KBM-7 (cell line): ENCODE data around the gene UBE2H.

Source experiments
- DNase-seq: peaks from one replicate; pipeline ENCODE4 v3.0.0-alpha.2; 2015
- in situ Hi-C: fragments of 300-500 bp; cut with MboI; formaldehyde crosslinking; loops from 2 replicates; pipeline ENCODE4 v1.14.3; 2020; ENCODE audit warnings: low sequenced_read_pairs, low pct_unique_long_range_greater_than_20kb, mixed read lengths

The UBE2H gene

GRCh38 chr7:129951226-129952085 lies 1.3 kb downstream of the UBE2H start:
- peak; percentile 31 for DNase-seq
- in situ Hi-C loops, result no loop called here

DNA sequence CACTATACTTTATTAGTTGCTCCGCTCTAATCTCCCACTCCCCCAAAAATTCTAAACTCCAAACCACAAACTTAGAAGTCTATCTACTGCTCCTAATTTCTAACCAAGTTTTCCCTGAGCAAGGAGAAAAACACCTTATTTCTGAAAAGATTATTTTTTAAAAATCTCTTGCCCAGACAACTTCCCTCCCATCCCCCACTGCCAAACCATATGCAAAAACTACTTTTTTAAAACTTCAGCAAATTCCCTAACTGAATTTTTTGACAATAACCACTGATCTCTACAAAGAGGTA lies 1.9 kb downstream of the UBE2H start:
- peak; percentile 16 for DNase-seq
- in situ Hi-C loops, result no loop called here

DNA sequence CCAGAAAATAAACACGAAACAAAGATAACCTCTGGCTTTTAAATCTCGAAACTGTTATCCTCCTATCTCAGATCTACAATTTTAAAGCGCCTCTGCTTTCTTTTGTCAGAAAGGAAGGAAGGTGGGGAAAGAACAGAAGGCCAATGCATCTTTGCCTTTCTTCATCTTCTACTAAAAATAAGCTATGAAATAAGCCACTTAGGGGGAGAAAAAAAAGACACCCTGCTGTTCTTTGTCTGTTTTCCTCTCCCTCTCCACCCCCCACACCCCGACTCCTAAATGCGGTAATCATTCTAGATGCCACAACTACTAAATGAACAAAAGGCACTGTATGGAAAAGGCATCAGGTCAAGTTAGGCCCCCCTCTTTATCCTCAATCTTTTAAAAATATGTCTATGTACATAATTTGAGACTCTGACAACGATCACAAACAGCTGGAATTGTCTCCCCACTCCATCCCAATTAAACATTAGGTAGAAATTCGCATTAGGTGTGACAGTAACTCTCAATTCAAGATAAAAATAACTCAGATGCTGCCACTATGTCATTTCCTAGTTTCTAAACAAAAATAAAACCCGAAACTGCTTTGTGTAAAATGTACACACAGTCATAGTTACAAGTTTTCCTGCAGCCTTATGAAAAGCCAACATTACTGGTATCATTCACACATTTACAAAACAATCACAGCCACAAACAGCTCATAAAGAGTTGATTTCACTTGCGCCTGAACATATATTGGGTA lies 2.4 kb downstream of the UBE2H start:
- in situ Hi-C loops, result no loop called here
- peak; percentile 28 for DNase-seq

- peak; percentile 51 for DNase-seq
- in situ Hi-C loops, result no loop called here
These were observed 3.2 kb downstream of the UBE2H start for GRCh38 chr7:129949292-129950133.

DNA sequence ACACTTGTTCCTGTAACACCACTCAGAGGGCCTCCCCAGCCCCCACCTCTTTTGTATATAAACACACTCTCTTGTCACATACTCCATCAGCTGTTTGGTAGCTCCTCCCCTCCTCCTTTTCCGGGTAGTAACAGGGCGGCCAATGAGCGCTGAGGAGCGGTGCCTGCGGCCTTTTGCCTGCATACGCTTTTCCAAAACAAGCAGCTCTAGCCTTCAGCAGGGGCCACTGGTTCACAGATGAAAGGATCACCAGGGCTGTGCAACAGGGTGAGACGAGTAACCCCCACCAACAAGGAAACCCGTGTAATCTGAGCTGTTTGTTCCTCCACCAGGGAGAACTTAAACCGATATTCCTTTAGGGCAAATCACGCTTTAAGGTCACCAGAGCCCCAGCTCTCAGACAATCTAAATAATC lies 3.9 kb downstream of the UBE2H start:
- in situ Hi-C loops, result no loop called here
- peak; percentile 92 for DNase-seq

- DNase-seq, result no peak
- in situ Hi-C loops, result no loop called here
These were observed 4.4 kb downstream of the UBE2H start for GRCh38 chr7:129948338-129948737.

GRCh38 chr7:129947701-129948100 lies 5.1 kb downstream of the UBE2H start:
- in situ Hi-C loops, result no loop called here
- no peak for DNase-seq

DNA sequence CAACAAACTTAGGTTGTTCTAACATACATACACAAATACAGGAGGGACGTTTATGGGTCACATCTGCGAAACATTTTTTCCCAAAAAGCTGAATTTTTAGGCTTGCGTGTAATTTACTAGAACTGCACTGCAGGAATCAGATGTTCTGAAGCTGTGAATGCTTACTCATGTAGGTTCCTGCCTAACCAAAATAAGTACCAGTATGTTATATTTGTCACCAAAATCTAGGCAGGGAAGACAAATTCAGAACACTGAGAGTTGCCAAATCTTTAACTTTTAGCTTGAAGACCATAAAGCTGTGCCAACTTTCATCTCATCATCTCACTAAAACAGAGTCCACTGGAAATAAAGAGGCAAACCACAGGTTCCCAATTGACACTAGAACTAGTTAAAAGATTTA lies 5.7 kb downstream of the UBE2H start:
- DNase-seq, result no peak
- in situ Hi-C loops, result no loop called here

DNA sequence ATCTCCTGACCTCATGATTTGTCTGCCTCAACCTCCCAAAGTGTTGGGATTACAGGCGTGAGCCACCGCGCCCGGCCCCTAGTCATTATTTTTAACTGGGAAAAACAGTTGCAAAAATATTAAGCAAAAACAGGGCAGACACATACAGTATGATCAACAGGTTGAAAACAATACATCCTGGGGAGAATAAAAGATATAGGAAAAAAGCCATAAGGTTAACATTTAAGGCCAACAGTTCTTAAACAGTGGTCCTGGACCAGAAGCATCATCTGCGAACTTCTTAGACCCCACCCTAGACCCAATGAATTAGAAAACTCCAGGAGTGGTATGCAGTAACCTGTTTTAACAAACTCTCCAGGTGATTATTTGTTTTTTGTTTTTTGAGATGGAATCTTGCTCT lies 6.5 kb downstream of the UBE2H start:
- in situ Hi-C loops, result no loop called here
- DNase-seq, result no peak

DNA sequence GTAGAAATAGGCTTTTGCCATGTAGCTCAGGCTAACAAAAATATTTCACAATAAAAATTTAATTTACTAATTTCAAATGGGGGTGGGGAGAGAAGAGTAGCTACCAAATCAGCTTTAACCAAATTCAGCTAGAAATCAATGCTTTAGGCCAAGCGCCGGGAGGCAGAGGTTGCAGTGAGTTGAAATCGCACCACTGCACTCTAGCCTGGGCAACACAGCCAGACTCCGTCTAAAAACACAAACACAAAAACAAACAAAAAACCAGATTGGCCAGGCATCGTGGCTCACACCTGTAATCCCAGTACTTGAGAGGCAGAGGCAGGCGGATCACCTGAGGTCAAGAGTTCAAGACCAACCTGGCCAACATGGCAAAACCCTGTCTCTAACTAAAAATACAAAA lies 9.4 kb downstream of the UBE2H start:
- in situ Hi-C loops, result no loop called here

GRCh38 chr7:129940329-129940728 lies 12.4 kb downstream of the UBE2H start:
- in situ Hi-C loops, result no loop called here
- DNase-seq, result no peak

More for the DNA sequence above, 9.4 kb downstream of the UBE2H start:
- no peak for DNase-seq

DNA sequence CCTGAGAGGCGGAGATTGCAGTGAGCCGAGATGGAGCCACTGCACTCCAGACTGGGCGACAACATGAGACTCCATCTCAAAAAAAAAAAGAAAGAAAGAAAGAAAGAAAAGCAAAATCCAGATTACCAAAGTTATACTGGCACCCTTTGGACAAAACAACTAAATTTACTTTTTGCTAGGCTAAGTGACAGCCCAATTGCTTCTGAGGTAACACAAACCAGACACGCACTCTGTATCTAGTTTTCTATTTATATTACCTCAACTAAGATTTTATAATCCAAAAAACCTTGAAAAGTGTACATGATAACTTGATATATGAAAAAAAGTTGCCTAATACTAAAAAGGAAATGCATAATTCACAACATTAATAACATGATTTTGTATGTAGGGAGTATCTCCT lies 12.9 kb downstream of the UBE2H start:
- in situ Hi-C loops, result no loop called here
- no peak for DNase-seq

- in situ Hi-C loops, result no loop called here
- DNase-seq, result no peak
These were observed 19.1 kb downstream of the UBE2H start for GRCh38 chr7:129933627-129934026.

DNA sequence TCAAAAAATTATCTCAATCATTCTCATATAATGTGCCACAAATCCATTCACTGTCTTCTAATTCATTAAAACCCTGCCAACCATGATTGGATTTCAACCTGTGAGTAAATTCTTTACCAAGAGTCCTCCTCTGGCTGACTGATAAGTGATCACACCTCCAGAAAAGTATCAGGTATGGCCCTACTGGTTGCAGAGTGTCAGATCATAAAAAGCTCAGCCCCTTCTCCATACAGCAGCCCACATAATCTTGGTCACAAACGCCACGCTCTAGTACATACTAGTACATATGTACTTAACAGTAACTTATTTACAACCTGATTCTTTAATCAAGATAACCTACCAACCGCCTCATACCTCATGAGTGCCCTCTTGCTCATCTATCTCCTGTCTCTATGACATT lies 26.1 kb downstream of the UBE2H start:
- in situ Hi-C loops, result no loop called here
- no peak for DNase-seq

DNA sequence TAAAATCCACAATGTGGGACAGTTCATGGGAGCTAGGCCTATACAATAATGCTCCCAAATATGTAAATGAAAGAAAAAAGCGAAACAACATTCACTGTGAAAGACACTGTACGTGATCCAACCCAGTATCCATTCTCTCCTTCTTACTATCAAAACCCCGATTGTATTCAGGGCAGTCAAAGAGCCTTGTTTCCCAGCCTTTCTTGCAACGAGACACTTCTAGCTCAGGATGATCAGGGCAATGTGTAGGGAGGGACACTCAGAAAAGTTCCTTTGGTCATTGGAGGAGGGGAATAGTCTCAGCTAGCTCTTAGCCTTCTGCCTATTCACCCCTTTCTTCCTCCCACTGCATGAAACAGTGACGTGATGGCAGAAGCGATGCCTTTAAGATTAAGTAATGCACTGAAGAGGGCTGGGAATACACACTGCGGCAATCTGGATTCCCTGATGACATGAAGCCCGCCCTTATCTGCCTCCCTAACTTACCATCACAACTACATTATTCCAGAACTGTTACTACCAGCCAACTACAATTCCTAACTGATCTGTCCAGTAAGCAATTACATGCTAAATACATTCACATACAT lies 27.3 kb downstream of the UBE2H start:
- in situ Hi-C loops, result no loop called here
- DNase-seq, result no peak

DNA sequence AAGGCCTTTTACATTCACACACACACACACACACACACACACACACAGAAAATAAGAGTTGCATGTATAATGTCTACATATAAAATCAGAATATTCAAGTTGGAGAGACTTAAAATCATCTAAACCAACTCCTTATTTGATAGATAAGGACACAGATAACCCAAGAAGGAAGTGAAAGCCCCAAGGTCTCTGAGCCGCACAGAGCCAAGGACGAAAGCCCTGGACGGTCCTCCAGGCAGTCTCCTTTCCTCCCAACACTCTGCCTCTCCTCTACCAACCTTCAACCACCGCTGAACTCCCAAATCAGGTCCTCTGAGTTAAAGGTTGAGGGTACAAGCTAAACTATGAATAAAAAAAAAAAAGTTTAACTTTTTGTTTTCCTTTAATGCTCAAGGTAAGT lies 28.2 kb downstream of the UBE2H start:
- DNase-seq, result no peak
- in situ Hi-C loops, result no loop called here

GRCh38 chr7:129923709-129924108 lies 29.1 kb downstream of the UBE2H start:
- DNase-seq, result no peak
- in situ Hi-C loops, result no loop called here

- DNase-seq, result no peak
- in situ Hi-C loops, result no loop called here
These were observed 33.3 kb downstream of the UBE2H start for GRCh38 chr7:129919492-129919891.

DNA sequence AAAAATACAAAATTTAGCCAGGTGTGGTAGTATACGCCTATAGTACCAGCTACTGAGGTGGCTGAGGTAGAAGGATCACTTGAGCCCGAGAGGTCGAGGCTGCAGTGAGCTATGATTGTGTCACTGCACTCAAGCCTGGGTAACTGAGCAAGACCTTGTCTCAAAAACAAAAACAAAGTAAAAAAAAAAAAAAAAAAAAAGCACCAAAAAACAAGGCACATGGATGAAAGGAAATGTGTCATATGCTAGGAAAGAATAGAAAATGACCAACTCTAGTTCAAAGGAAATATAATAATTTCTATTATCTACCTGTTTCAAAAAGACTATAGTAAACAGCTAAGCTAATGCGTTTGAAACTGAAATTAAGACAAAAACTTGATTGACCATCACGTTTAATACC lies 33.8 kb downstream of the UBE2H start:
- no peak for DNase-seq
- in situ Hi-C loops, result no loop called here

GRCh38 chr7:129917934-129918333 lies 34.8 kb downstream of the UBE2H start:
- DNase-seq, result no peak
- in situ Hi-C loops, result no loop called here
